Gastroesophageal sphincter (tissue), 4 donors: ENCODE measurements around the gene ZIC1. TPM values are rescaled to one million over a fixed set of nuclear protein-coding genes. Genes with fewer than 3 reads are reported as not detected.

Experiments
- ATAC-seq: fragments of 150-250 bp; one replicate; pipeline ENCODE4 v1.9.1; 2016; ENCODE audit warnings: mild to moderate bottlenecking, moderate library complexity
- H3K27ac ChIP-seq, 4 donors: fragments of 200-600 bp; sonication (generic) in 3 of 4; 1 replicate in 3 of 4; 2 replicates in 1 of 4; pipeline ENCODE4 v1.5.1; 2016 to 2019
- H3K27me3 ChIP-seq: fragments of 200-600 bp; sonication (generic); one replicate; pipeline ENCODE4 v1.5.1; 2019
- H3K36me3 ChIP-seq, 2 donors: fragments of 200-600 bp; sonication (generic); one replicate each; pipeline ENCODE4 v1.5.1; 2019; ENCODE audit warnings: control low read depth in 1 of 2
- H3K4me1 ChIP-seq, 3 donors: fragments of 200-600 bp; sonication (generic); 1 replicate in 2 of 3; 2 replicates in 1 of 3; pipeline ENCODE4 v1.5.1; 2016 to 2019; ENCODE audit warnings: control low read depth in 2 of 3
- H3K4me3 ChIP-seq, 2 donors: fragments of 200-600 bp; sonication (generic); one replicate each; pipeline ENCODE4 v1.5.1; 2019; ENCODE audit warnings: mild to moderate bottlenecking in 1 of 2, moderate library complexity in 1 of 2
- H3K9me3 ChIP-seq, 3 donors: fragments of 200-600 bp; sonication (generic); one replicate each; pipeline ENCODE4 v1.5.1; 2017 to 2019; ENCODE audit warnings: control low read depth in 2 of 3
- EP300 ChIP-seq: sonication (generic); formaldehyde crosslinking; IDR thresholded peaks from one replicate; pipeline ENCODE4 v1.6.1; 2017; ENCODE audit warnings: antibody characterized with exemption, mild to moderate bottlenecking
- POLR2A ChIP-seq, 2 donors: fragments of 450-650 bp; IDR thresholded peaks; one replicate each; pipeline ENCODE4 v1.6.1; 2017; ENCODE audit warnings: antibody characterized with exemption in 2 of 2, mild to moderate bottlenecking in 2 of 2, moderate library complexity in 1 of 2
- POLR2AphosphoS5 ChIP-seq: sonication (generic); formaldehyde crosslinking; IDR thresholded peaks from one replicate; pipeline ENCODE4 v1.6.1; 2017; ENCODE audit warnings: antibody characterized with exemption
- WGBS, 2 donors: methylation state at CpG; one replicate each; pipeline ENCODE4 v1.1.5; 2018; ENCODE audit warnings: low coverage in 1 of 2; 5-methylcytosine and 5-hydroxymethylcytosine counted together
- total RNA-seq, 4 donors: library from RNA; depleted of rRNA; stranded (reverse); fragments of >200 nt; gene quantifications; one replicate each; pipeline ENCODE4 v1.1.0, GENCODE V29; 2016
- TF ChIP-seq, protein P1 (sequence below), 4 experiments: fragments of 200-600 bp in 2 of 4; fragments of 450-650 bp in 2 of 4; sonication (generic) in 1 of 4; IDR thresholded peaks; one replicate each; pipeline ENCODE4 v1.5.1; 2017 to 2019; ENCODE audit warnings: antibody characterized with exemption in 4 of 4, mild to moderate bottlenecking in 2 of 4, moderate library complexity in 2 of 4

The ZIC1 gene
- total RNA-seq, 4 donors from 2014 or later: 0.08 to 0.27 TPM; not detected in 2

DNA sequence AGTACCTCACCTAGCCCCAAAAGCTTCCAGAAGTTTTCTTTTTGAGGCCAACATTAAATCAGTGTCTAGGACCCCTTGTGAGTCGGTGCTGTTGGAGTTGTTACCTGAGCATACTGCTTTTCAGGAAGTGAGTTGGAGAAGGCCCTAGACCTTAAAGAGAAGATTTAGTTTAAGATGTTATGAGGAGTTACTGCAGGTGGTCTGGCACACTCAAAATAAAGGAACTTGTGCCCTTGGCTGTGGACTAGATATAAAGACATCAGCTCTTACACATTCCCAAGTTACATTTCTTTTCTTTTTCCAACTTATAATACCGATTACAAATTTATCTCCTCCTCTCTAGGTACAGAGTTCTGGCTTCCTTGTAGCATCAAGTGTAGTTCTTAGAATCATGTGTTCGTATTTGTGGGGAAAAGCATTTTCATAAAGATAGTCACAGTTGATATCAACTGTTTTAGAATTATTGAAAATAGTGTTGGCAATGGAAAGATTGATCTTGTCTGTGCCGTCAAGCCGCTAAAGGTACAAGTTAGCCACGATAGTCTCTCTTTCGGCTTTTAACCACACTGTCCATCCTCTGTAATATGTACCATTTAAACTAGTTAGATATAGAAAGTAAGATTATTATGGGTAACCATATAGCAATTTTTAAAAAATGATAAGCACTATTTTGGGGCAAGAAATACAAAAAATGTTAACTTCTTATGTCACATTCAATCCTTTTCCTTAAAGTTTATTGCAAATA, 8.6 kb downstream of the ZIC1 start:
- Histone ChIP-seq H3K9me3 (peaks cover 0 to 17% (median 0%) of the 10 kb centered on the region in 3 donors), H3K4me1 (peaks cover 0 to 41% (median 27%) of the 10 kb centered on the region in 3 donors)
- no peak for ATAC-seq

DNA sequence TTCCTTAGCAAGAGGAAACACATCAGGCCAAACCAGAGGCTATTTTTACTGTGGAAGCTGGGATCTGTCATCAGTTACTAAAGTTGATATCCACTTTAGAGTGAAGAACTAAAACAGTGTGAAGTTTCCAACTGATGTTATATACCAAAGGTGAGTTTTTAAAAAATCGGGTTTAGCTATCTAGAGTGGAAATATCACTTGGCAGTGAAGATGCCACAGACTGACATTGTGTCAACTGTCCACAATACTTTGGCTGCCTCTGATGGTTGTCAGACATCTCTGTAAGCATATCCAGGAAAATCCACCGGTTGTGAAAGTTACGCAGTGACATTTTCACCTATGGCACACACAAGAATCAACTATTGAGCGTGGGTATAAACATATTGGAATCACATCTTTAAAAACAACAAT, 9.2 kb downstream of the ZIC1 start:
- Histone ChIP-seq H3K4me1 (peaks cover 0 to 40% (median 22%) of the 10 kb centered on the region in 3 donors), H3K36me3 (no peaks in the 10 kb centered on the region), H3K4me3 (no peak overlapping the region), H3K27me3 (peaks cover 100% of the 10 kb centered on the region), H3K9me3 (peaks cover 0 to 23% (median 0%) of the 10 kb centered on the region in 3 donors), H3K27ac (no peak overlapping the region)
- WGBS, 2 donors: 8 to 25% methylated on average over 2 to 4 of the region's 4 CpGs
- no peak for ATAC-seq
- TF ChIP-seq EP300 (no peak), POLR2AphosphoS5 (no peak), POLR2A (IDR thresholded peaks at IDR 0.05) (no peak)
- TF ChIP-seq, protein P1, sequence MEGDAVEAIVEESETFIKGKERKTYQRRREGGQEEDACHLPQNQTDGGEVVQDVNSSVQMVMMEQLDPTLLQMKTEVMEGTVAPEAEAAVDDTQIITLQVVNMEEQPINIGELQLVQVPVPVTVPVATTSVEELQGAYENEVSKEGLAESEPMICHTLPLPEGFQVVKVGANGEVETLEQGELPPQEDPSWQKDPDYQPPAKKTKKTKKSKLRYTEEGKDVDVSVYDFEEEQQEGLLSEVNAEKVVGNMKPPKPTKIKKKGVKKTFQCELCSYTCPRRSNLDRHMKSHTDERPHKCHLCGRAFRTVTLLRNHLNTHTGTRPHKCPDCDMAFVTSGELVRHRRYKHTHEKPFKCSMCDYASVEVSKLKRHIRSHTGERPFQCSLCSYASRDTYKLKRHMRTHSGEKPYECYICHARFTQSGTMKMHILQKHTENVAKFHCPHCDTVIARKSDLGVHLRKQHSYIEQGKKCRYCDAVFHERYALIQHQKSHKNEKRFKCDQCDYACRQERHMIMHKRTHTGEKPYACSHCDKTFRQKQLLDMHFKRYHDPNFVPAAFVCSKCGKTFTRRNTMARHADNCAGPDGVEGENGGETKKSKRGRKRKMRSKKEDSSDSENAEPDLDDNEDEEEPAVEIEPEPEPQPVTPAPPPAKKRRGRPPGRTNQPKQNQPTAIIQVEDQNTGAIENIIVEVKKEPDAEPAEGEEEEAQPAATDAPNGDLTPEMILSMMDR (IDR thresholded peaks at IDR 0.05): no peak

More for the DNA sequence above, 8.6 kb downstream of the ZIC1 start:
- H3K36me3 ChIP-seq: no peaks in the 10 kb centered on the region
- H3K4me3 ChIP-seq: no peak overlapping the region
- TF ChIP-seq, protein P1 (IDR thresholded peaks at IDR 0.05): no peak
- no peak for TF ChIP-seq POLR2A (IDR thresholded peaks at IDR 0.05)
- TF ChIP-seq EP300: no peak
- no peak for TF ChIP-seq POLR2AphosphoS5
- WGBS, 2 donors: 39 to 61% methylated on average over 7 of the region's 7 CpGs
- no peak overlapping the region for H3K27ac ChIP-seq
- peaks cover 100% of the 10 kb centered on the region for H3K27me3 ChIP-seq

DNA sequence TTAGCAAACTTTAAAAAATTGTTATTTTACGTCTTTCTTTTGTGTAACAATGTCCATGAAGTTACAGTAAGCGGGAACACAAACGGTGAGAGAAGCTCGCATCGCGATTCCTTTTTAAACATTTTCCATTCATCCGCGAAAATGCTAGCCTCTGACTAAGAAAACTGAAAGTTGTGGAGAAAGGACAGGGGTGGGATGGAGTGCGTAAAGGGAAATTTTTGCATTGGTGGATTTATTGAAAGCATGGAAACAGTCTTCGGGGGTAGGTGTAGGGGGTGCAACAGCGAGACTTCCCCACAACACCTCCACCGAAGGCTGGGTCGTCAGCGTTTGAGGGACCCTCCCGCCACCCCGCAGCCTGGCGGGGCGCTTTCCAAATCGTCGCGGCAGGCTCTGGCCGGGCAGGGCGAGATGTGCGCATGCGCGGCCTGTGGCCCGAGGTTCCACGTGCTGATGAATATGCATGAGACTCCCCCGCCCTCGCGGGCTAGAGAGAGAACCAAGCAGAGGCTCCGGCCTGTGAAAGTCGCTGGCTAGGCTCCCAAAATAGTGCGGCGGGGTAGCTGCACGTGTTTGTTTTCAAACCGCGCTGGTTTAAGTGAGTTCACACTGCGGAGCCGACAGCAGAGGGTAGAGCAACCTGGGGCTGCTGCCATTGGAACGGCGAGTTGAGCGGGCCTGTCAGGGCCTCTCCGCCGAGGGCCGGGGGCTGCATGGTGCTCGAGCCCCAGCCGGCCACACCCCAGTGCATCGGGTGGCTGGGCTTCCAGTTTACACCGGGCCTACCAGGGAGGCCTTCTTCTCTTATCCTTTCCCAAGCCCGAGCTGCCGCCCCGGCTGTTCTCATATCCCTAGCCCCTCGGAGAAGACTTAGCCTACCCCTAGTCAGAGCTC, 9.9 kb downstream of the ZIC1 start:
- Histone ChIP-seq H3K4me3 (peak overlapping the region in 1 of 2 donors; percentile 26), H3K27ac (no peak overlapping the region), H3K27me3 (peaks cover 100% of the 10 kb centered on the region), H3K36me3 (no peaks in the 10 kb centered on the region), H3K9me3 (peaks cover 0 to 23% (median 0%) of the 10 kb centered on the region in 3 donors), H3K4me1 (peaks cover 0 to 41% (median 19%) of the 10 kb centered on the region in 3 donors)
- 5 to 7% methylated on average over 6 to 31 of the region's 54 CpGs for WGBS, 2 donors
- peak; percentile 10 for ATAC-seq
- no peak for TF ChIP-seq POLR2AphosphoS5

DNA sequence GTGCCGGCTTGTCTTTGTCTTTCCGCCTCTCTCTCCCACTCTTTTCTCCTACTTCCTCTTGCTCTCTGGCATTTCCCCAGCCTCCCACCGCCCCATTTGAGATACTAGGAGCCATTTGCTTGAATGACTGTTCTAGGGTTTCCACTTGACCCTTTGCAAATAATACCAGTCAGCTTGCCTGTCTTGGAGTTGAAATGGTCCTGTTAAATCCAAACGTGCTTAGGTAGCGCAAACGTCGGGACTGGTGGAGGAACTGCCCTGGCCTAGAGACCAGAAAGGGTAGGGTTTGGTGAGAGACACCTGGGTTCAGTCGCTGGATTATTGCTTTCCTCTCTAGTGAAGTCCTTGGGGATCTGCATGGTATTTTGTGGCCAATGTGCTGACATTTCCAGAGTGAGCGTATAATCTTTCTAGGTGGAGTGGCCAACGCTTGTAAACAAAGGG, 10.6 kb downstream of the ZIC1 start:
- Histone ChIP-seq H3K27ac (no peak overlapping the region), H3K27me3 (peaks cover 100% of the 10 kb centered on the region), H3K36me3 (no peaks in the 10 kb centered on the region), H3K4me1 (peaks cover 0 to 48% (median 19%) of the 10 kb centered on the region in 3 donors), H3K4me3 (no peak overlapping the region), H3K9me3 (peaks cover 0 to 16% (median 0%) of the 10 kb centered on the region in 3 donors)
- WGBS, 2 donors: 27 to 32% methylated on average over 5 to 6 of the region's 10 CpGs
- ATAC-seq: no peak
- TF ChIP-seq POLR2A (IDR thresholded peaks at IDR 0.05): no peak

DNA sequence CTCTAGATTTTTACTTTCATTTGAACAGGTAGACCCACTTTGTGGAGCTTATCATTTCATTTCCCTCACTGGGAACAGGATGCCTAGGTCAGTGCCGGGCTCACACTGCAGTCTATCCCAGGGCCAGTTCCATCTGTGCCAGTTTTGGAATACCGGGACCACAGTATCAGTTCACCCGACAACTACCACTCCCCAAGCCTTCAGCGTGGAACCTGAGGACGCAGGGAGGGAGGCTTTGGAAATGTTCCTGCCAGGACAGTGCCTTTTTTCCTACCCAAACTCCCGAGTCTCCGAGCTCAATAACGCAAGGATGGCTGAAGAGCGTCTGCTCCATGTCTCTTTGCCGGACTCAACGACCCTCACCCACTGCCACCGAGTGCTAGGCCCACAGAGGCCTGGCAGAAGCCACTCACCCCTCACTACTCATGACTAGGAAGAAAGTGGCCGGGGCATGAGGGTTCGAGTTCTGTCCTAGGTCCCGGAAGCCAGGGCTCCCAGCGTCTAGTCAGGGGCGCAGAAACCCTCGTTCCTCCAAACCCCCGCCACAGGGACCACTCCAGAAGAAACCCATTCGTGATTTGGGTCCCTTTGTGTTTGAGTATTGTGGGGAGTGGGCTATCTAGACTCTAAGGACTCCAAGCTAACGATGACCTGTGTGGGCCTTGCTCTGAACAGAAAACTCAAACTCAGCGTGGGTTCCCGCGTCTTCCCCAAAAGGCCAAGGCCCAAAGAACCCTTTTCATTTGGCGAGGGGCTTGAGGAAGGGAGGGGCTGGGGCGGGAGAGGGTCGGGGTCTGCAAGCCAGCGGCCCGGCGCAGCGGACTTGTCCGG, 11.4 kb downstream of the ZIC1 start:
- H3K4me3 ChIP-seq: peak overlapping the region in 1 of 2 donors; percentile 12
- WGBS, 2 donors: 26% methylated on average over 4 of the region's 32 CpGs; no CpG with 5 or more reads in 1 of the 2 donors
- peaks cover 0 to 10% (median 0%) of the 10 kb centered on the region in 3 donors for H3K9me3 ChIP-seq
- no peaks in the 10 kb centered on the region for H3K36me3 ChIP-seq
- H3K27me3 ChIP-seq: peaks cover 100% of the 10 kb centered on the region
- H3K4me1 ChIP-seq: peaks cover 0 to 48% (median 19%) of the 10 kb centered on the region in 3 donors
- no peak for TF ChIP-seq EP300
- no peak for TF ChIP-seq POLR2A (IDR thresholded peaks at IDR 0.05)
- no peak for TF ChIP-seq POLR2AphosphoS5
- TF ChIP-seq, protein P1 (IDR thresholded peaks at IDR 0.05): no peak
- no peak overlapping the region for H3K27ac ChIP-seq
- no peak for ATAC-seq
